Neural progenitor cell (in vitro differentiated cells): ENCODE results near the gene GUCY2D. TPM values are rescaled to one million over a fixed set of nuclear protein-coding genes. Genes with fewer than 3 reads are reported as not detected.
"Not testable (repeated sequence)": the region's sequence is repeated elsewhere in the genome, so short reads cannot be mapped to it uniquely, and the experiment has no call there.

Experiments used
- DNase-seq: peaks from one replicate; pipeline ENCODE4 v3.0.0-alpha.2; 2016; ENCODE audit warnings: low spot score
- H2AFZ ChIP-seq: fragments of 200-600 bp; sonication (generic); replicated peaks from 2 replicates; pipeline ENCODE4 v1.6.1; 2016; ENCODE audit warnings: antibody characterized with exemption
- H3F3A ChIP-seq: fragments of 200-600 bp; sonication (generic); 2 replicates; pipeline ENCODE4 v1.6.1; 2016; ENCODE audit warnings: antibody characterized with exemption, low read depth
- H3K27ac ChIP-seq: fragments of 200-600 bp; sonication (generic); 2 replicates; pipeline ENCODE4 v1.5.1; 2016; ENCODE audit warnings: mild to moderate bottlenecking
- H3K27me3 ChIP-seq: fragments of 200-600 bp; sonication (generic); 2 replicates; pipeline ENCODE4 v1.6.1; 2016; ENCODE audit warnings: mild to moderate bottlenecking, moderate library complexity
- H3K36me3 ChIP-seq: fragments of 200-600 bp; sonication (generic); 2 replicates; pipeline ENCODE4 v1.5.1; 2016
- H3K4me1 ChIP-seq: fragments of 200-600 bp; sonication (generic); 2 replicates; pipeline ENCODE4 v1.6.1; 2016; ENCODE audit warnings: mixed run types
- H3K4me2 ChIP-seq: fragments of 200-600 bp; sonication (generic); 2 replicates; pipeline ENCODE4 v1.6.1; 2016
- H3K4me3 ChIP-seq: fragments of 200-600 bp; sonication (generic); 2 replicates; pipeline ENCODE4 v1.5.1; 2016
- H3K79me2 ChIP-seq: fragments of 200-600 bp; sonication (generic); 2 replicates; pipeline ENCODE4 v1.6.1; 2016; ENCODE audit warnings: low read depth
- H3K9ac ChIP-seq: fragments of 200-600 bp; sonication (generic); 2 replicates; pipeline ENCODE4 v1.6.1; 2016
- H3K9me3 ChIP-seq: fragments of 200-600 bp; sonication (generic); 2 replicates; pipeline ENCODE4 v1.5.1; 2016; ENCODE audit warnings: low read depth
- H4K20me1 ChIP-seq: fragments of 200-600 bp; sonication (generic); 2 replicates; pipeline ENCODE4 v1.6.1; 2016; ENCODE audit warnings: low read depth
- H3K27ac Mint-ChIP-seq: 3 replicates; pipeline ENCODE4 v1.8.0; 2021; ENCODE audit warnings: mixed read lengths
- H3K27me3 Mint-ChIP-seq: 2 replicates; pipeline ENCODE4 v1.8.0; 2022; ENCODE audit warnings: low read depth, mild to moderate bottlenecking, inconsistent platforms, moderate library complexity, mixed read lengths; ENCODE audit not compliant: insufficient read depth
- H3K36me3 Mint-ChIP-seq: 3 replicates; pipeline ENCODE4 v1.8.0; 2021; ENCODE audit warnings: mixed read lengths
- H3K4me1 Mint-ChIP-seq: 3 replicates; pipeline ENCODE4 v1.8.0; 2021; ENCODE audit warnings: mixed read lengths
- H3K4me3 Mint-ChIP-seq: 3 replicates; pipeline ENCODE4 v1.8.0; 2021; ENCODE audit warnings: mild to moderate bottlenecking, moderate library complexity, mixed read lengths
- H3K9me3 Mint-ChIP-seq: 3 replicates; pipeline ENCODE4 v1.8.0; 2020; ENCODE audit warnings: mixed read lengths
- EZH2 ChIP-seq: fragments of 200-600 bp; sonication (generic); IDR thresholded peaks from 2 replicates; pipeline ENCODE4 v1.6.1; 2017; ENCODE audit warnings: antibody characterized with exemption, mild to moderate bottlenecking, moderate library complexity
- EZH2phosphoT487 ChIP-seq: fragments of 200-600 bp; sonication (generic); IDR thresholded peaks from 2 replicates; pipeline ENCODE4 v1.6.1; 2017; ENCODE audit warnings: antibody characterized with exemption
- total RNA-seq: library from RNA; depleted of rRNA; stranded (reverse); fragments of >200 nt; gene quantifications from 2 replicates; pipeline ENCODE4 v1.2.3, GENCODE V29; 2015; ENCODE audit warnings: low replicate concordance
- TF ChIP-seq, protein P1 (sequence below): fragments of 200-600 bp; sonication (generic); IDR thresholded peaks from 2 replicates; pipeline ENCODE4 v1.5.1; 2017; ENCODE audit warnings: antibody characterized with exemption, mild to moderate bottlenecking

Gene GUCY2D
- total RNA-seq, 1 donor from 2014 or later: not detected

DNA sequence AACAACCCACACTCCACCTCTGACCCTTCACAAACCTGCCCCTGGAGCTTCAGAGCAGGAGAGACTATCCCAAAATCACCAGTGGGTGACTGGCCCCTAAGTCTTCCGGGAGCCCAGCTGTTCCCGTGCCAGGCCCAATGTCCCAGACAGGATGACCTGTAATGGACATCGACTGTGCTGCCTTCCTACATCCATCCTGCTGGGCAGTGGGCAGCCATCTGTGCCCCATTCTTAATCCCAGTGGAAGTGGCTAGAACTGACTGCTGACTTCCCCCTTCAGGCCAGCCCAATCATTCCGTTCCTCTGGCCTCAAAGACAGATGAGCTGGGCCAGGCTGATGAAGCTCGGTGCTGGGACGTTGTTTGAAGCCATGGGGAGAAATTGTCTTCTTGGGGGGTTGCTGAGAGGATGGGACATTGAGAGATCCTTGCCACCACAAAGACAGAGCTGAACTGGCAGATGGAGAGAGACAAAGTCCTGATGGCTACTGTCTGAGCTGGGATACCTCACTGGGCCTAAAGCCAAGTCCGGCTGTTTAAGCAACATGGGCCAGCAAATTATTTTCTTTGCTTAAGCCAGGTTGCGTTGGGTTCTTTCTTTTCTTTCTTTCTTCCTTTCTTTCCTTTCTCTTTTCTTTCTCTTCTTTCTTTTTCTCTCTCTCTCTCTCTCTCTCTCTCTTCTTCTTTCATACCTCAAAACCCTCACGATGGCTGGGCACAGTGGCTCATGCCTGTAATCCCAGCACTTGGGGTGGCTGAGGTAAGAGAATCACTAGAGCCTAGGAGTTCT is 18.6 kb downstream of the GUCY2D start:
- no peaks in the 10 kb centered on the region for H3K9me3 Mint-ChIP-seq
- no peaks in the 10 kb centered on the region for H3K36me3 Mint-ChIP-seq
- Histone ChIP-seq H3K4me2 (no peak overlapping the region), H3K79me2 (no peaks in the 10 kb centered on the region), H3F3A (no peaks in the 10 kb centered on the region), H3K9me3 (no peaks in the 10 kb centered on the region), H3K4me3 (no peak overlapping the region), H3K27ac (no peak overlapping the region), H3K36me3 (no peaks in the 10 kb centered on the region), H4K20me1 (no peaks in the 10 kb centered on the region), H3K9ac (no peak overlapping the region), H3K27me3 (peaks cover 7% of the 10 kb centered on the region), H3K4me1 (peaks cover 16% of the 10 kb centered on the region), H2AFZ (no peak overlapping the region)
- no peak overlapping the region for H3K27ac Mint-ChIP-seq
- TF ChIP-seq EZH2phosphoT487: no peak
- TF ChIP-seq, protein P1, sequence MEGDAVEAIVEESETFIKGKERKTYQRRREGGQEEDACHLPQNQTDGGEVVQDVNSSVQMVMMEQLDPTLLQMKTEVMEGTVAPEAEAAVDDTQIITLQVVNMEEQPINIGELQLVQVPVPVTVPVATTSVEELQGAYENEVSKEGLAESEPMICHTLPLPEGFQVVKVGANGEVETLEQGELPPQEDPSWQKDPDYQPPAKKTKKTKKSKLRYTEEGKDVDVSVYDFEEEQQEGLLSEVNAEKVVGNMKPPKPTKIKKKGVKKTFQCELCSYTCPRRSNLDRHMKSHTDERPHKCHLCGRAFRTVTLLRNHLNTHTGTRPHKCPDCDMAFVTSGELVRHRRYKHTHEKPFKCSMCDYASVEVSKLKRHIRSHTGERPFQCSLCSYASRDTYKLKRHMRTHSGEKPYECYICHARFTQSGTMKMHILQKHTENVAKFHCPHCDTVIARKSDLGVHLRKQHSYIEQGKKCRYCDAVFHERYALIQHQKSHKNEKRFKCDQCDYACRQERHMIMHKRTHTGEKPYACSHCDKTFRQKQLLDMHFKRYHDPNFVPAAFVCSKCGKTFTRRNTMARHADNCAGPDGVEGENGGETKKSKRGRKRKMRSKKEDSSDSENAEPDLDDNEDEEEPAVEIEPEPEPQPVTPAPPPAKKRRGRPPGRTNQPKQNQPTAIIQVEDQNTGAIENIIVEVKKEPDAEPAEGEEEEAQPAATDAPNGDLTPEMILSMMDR: no peak
- no peak for TF ChIP-seq EZH2
- H3K27me3 Mint-ChIP-seq: peaks cover 12% of the 10 kb centered on the region
- no peak overlapping the region for H3K4me3 Mint-ChIP-seq
- no peak for DNase-seq
- peaks cover 11% of the 10 kb centered on the region for H3K4me1 Mint-ChIP-seq

- Histone ChIP-seq H3K4me3 (no peak overlapping the region), H4K20me1 (no peaks in the 10 kb centered on the region), H3K9ac (no peak overlapping the region), H2AFZ (no peak overlapping the region), H3K4me2 (no peak overlapping the region), H3K9me3 (no peaks in the 10 kb centered on the region), H3K4me1 (peaks cover 16% of the 10 kb centered on the region), H3K36me3 (no peaks in the 10 kb centered on the region), H3F3A (no peaks in the 10 kb centered on the region), H3K79me2 (no peaks in the 10 kb centered on the region), H3K27ac (no peak overlapping the region), H3K27me3 (no peaks in the 10 kb centered on the region)
- H3K27me3 Mint-ChIP-seq: peaks cover 12% of the 10 kb centered on the region
- H3K4me1 Mint-ChIP-seq: peaks cover 8% of the 10 kb centered on the region
- TF ChIP-seq EZH2 (no peak), EZH2phosphoT487 (no peak)
- TF ChIP-seq, protein P1: no peak
- no peaks in the 10 kb centered on the region for H3K9me3 Mint-ChIP-seq
- DNase-seq: no peak
- no peak overlapping the region for H3K27ac Mint-ChIP-seq
- no peak overlapping the region for H3K4me3 Mint-ChIP-seq
- H3K36me3 Mint-ChIP-seq: no peaks in the 10 kb centered on the region
Measured at GRCh38 chr17:8021565-8022359, 19.3 kb downstream of the GUCY2D start.

DNA sequence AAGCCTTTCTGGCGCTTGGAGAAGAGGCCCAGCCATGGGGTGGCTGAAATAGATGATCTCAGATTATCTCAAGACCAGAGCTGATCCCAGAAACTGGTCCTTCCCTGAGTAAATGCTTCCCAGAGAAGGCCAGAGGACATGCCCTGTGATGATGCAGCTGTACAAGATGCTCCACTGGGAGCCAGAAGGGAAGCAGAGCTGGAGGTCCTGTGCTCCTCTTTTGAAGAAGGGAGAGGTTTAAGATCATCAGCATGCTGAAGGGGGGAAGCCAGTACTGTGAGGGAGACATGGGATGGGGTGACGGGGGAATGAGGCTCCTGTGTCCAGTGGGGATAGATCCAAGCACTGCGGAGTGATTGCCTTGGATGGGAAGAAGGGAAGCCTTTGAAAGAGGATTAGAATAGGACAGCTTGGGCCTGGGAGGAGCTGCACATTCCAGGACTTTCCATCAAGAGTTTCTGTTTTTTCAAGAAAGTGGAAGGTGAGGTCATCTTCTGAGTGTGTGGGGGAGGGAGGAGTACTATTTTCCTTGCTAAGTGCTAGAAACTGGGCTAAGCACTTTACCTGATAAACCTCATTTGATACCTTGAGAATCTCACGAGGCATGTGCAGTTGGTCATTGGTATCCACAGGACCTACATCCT is 20.1 kb downstream of the GUCY2D start:
- H3K79me2 ChIP-seq: no peaks in the 10 kb centered on the region
- no peak overlapping the region for H3K4me3 ChIP-seq
- no peaks in the 10 kb centered on the region for H3F3A ChIP-seq
- no peaks in the 10 kb centered on the region for H3K27me3 ChIP-seq
- H3K4me2 ChIP-seq: no peak overlapping the region
- H3K27ac ChIP-seq: no peak overlapping the region
- DNase-seq: no peak
- peaks cover 6% of the 10 kb centered on the region for H3K4me1 Mint-ChIP-seq
- no peak overlapping the region for H2AFZ ChIP-seq
- H3K9me3 ChIP-seq: no peaks in the 10 kb centered on the region
- peaks cover 16% of the 10 kb centered on the region for H3K4me1 ChIP-seq
- H3K36me3 Mint-ChIP-seq: no peaks in the 10 kb centered on the region
- no peak for TF ChIP-seq EZH2
- no peak for TF ChIP-seq EZH2phosphoT487
- H3K4me3 Mint-ChIP-seq: no peak overlapping the region
- no peak overlapping the region for H3K9ac ChIP-seq
- peaks cover 11% of the 10 kb centered on the region for H3K27me3 Mint-ChIP-seq
- H4K20me1 ChIP-seq: no peaks in the 10 kb centered on the region
- H3K27ac Mint-ChIP-seq: no peak overlapping the region
- no peaks in the 10 kb centered on the region for H3K9me3 Mint-ChIP-seq
- no peaks in the 10 kb centered on the region for H3K36me3 ChIP-seq

DNA sequence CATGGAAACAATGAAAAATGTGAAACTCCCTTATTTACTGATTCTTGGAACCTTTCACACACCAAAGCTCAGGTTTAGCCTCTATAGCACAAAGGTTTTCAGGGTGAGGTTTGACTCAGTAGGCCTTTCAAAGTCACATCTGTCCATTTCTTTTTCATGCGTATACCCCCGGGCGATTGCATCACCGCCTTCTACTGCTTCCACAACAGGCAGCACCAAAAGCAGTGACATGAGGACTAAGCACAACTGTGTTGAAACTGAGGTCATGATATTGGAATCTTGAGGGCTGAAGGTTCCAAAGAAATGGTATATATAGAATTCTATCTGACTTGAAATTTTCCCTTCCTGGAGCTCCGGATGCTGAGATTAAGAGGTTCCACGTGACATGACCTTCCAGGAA is 21.7 kb downstream of the GUCY2D start:
- H3K79me2 ChIP-seq, H3K4me3 ChIP-seq, H4K20me1 ChIP-seq, H3F3A ChIP-seq, H3K9me3 Mint-ChIP-seq, H3K4me2 ChIP-seq, H3K4me1 Mint-ChIP-seq, H3K9me3 ChIP-seq, H3K4me1 ChIP-seq, H3K27me3 ChIP-seq, H3K9ac ChIP-seq, DNase-seq, H3K36me3 Mint-ChIP-seq, H3K4me3 Mint-ChIP-seq, H2AFZ ChIP-seq, H3K27ac ChIP-seq, H3K36me3 ChIP-seq, H3K27ac Mint-ChIP-seq: not testable (repeated sequence)
- H3K27me3 Mint-ChIP-seq: peaks cover 18% of the 10 kb centered on the region
